GM18502 (cell line): ENCODE results near the gene OSM.

Experiments
- ATAC-seq: cut with Tn5 transposase; IDR thresholded peaks from one replicate; pipeline ENCODE4 v1.9.1; 2021; ENCODE audit warnings: mild to moderate bottlenecking; ENCODE audit not compliant: unreplicated experiment, poor library complexity

The OSM gene

DNA sequence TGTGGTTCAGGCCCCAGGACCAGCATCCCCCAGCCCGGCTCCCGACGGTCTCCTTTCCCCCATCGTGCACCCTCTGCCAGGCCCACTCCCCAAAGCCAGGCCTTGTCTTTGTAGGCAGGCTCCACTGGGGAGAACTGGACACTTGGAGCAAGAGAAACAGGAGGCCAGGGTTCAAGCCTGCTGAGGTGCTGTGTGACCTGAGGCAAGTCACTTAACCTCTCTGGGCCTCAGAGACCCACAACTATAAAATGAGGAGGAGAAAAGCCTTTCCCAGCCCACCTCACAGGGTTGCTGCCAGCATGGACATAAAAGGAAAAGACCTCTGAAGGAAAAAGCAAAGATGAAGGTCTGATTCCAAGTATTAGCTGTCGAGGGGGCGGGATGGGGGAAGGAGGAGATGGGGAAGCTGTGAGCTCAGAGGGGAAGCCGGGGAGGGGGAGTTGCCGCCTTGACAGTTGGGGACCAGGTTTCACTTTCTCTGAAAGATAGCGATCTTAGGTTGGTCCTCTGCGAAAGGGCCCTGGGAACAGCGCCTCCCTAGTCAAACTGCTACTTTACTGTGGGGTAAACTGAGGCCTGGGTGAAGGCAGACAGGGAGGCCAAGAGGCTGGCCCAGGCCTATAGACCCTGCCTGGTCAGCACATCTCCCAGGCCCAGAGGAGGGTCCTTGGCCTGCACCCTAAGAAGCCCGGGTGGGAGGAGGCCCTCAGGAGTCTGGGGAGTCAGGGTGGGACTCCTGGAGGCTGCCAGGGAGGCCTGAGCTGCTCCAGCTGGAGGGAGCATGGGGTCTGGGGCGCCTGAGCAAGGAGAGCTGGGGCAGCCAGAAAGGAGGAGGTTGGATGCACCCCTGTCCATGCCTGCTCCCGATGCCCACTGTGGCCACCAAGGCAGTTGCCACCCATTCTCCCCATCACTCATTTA, 991 bp upstream of the OSM start:
- no peak for ATAC-seq

DNA sequence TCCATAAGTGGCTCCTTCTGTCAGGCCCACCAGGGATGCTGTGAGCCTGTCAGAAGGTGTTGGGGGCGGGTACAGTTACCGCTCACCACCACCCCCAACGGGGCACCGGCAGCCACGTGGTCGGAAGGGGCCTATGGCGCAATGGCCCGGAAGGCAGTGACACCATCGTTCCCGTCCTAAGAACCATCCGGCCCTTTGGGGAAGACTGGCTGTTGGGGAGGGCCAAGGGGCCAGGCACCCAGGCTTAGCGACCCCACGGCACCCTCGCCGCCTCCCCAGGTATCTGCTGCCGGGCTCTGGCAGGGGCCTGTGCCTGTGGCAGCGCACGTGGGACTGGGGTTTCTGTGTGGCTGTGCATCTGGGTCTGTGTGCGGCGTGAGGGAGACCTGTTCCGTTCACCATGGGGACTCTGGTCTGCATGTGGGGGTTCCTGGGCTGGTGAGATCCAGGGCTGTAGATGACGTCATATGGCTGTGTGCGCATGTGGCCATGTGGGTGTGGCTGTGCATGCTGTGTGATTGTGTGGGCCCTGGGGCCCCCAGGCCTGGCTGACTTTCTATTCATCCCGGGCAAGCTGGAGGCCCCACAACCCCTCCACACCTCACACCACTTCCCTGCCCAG, 717 bp downstream of the OSM start:
- ATAC-seq, result peak; percentile 69

DNA sequence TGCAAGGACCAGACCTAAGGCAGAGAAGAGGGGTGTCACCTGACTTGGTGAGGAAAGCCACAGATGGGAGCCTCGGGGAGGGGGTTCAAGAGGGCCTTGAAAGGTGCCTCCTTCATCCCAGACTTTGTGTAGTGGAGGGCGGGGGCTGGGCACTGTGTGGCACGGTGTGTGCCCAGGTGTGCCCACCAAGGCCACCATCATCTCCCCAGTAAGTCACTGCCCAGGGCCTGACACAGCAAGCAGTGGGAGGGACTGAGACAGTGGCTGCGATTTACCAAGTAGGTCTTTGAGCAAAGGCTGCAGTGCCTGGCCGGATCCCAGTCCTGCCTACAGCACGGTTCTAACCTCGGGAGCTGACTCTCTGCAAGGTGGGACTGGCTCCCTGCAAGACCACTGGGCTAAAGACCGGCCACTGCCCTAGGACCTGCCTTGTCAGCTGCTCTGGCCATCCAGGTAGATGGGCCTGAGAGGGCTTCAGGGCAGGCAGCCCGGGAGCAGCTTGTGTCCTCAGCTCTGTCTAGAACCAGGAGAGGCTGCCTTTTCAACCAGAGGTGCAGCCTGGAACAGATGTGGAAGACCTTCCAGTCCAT, 1.4 kb downstream of the OSM start:
- no peak for ATAC-seq

DNA sequence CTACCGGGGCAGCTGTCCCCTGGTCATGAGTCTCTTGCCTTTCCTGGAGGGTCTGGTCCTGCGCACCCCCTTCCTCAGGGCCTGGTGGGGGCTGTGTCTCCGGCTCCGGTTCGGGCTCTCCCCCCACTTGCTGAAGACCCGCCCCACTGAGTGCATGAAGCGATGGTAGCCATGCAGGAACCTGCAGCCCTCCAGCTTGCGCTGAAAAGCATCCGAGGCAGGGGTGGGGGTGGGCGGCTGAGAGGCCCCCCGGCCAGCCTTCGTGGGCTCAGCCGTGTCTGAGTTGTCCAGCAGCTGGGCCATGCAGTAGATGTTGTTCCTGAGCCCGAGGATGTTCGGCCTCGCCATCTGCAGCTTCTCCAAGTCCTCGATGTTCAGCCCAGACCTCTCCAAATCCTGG, 2.8 kb downstream of the OSM start:
- ATAC-seq, result no peak

- ATAC-seq, result no peak
Observed at GRCh38 chr22:30262917-30263741, 3.5 kb downstream of the OSM start.

- no peak for ATAC-seq
Observed at GRCh38 chr22:30262112-30262511, 4.5 kb downstream of the OSM start.

- ATAC-seq, result no peak
Observed at GRCh38 chr22:30261134-30261533, 5.5 kb downstream of the OSM start.

- no peak for ATAC-seq
Observed at GRCh38 chr22:30260682-30261081, 6.0 kb downstream of the OSM start.

DNA sequence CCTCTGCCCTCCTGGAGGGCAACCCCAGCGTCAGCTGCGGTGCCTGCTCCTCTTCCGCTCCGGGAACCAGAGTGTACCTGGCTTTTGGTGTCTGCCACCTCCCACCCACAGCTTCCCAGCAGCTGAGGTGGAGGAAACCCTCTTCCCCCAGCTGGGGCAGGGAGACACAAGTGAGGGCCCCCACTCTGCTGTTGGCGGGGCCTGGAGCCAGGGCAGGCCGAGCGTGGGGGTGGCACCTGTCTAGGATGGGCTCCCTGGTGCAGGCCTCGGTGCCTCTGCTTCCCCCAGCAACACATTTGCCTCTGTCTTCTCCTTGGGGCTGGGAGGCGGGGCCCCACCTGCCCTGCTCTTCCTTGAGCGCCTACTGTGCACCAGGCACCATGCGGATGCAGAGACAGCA, 6.4 kb downstream of the OSM start:
- no peak for ATAC-seq

DNA sequence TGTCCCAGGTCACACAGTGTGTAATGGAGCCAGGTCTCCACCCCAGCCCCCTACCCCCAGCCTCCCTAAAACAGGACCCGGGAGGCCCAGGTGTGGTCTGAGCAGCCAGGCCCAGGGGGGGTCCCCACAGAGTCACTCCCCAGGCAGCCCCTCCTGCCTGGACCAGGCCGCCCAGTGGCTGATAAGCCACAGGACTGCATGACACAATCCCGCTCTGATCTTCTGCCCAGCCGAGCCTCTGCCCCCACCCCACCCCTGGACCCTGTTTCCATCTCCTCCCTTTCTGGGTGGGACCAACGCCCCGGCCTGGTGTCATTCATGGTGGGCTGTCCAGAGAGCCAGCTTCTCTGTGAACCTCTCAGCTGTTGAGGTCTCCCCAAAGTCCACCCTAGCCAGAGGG, 12.3 kb downstream of the OSM start:
- no peak for ATAC-seq

GRCh38 chr22:30253205-30253852, 13.3 kb downstream of the OSM start:
- no peak for ATAC-seq

GRCh38 chr22:30252411-30253204, 14.0 kb downstream of the OSM start:
- ATAC-seq, result no peak

DNA sequence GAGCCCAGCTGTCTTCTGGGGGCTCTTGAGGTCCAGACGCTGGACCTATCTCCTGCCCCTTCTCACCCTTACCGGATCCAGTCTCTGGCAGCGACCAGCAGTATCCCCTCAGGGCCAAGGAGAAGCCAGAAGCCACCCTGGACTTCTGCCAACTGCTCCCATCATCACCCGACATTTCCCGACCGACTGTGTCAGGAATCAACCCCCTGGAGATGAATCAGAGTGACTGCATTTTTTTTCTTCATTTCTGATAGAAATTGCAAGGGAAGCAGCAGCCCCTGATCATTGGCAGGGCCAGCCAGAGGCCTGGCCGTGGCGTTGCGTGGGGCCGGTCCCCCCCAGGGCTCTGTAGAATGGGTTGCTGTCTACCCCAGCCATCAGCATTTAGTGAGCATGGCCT, 14.9 kb downstream of the OSM start:
- ATAC-seq, result no peak

- no peak for ATAC-seq
Observed at GRCh38 chr22:30250661-30251267, 15.9 kb downstream of the OSM start.

- no peak for ATAC-seq
Observed at GRCh38 chr22:30250039-30250565, 16.5 kb downstream of the OSM start.

DNA sequence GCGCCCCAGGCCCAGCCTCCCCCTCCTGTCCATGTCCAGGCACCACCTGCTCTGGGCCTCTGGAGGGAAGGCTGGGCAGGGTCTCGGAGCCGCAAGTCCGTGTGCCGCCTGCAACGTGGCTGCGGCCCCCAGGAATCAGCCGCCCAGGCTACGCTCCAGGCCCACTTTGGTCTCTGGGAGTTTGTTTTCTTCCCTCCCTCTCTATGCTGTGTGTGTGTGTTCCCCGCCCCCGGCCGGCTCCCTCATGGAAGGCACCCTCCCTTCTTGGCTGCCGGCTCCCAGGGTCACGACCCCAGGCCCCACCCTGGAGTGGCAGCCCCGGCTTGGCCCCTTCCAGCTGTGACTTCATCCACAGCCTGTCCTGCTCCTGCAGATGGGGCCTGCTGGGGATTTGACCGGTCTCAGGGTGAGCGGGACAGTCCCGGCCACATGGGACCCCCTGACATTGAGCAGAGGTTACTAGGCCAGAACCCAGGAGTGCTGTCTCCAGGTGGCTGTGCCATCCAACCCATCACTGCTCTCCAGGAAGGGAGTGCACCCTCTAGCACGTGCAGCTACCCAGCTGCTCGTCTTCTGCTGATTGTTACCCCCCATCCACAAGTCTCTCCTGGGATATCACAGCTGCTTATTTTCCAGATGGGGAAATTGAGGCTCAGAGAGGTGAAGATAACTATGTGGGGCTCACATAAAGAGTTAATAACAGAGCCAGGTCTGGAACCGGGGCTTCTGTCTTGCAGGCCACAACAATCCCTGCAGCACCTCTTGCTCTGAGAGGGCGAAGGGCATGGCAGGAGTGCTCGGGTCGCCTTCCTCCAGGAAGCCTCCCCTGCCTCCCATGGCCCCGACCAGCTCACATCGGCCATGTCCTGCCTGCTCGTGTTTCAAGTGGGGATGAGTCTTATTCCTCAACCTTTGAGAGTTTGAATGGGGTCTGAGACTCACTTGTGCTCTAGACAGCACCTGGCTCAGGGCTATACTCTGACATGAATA, 17.3 kb downstream of the OSM start:
- no peak for ATAC-seq

- no peak for ATAC-seq
Observed at GRCh38 chr22:30248484-30248883, 18.2 kb downstream of the OSM start.

DNA sequence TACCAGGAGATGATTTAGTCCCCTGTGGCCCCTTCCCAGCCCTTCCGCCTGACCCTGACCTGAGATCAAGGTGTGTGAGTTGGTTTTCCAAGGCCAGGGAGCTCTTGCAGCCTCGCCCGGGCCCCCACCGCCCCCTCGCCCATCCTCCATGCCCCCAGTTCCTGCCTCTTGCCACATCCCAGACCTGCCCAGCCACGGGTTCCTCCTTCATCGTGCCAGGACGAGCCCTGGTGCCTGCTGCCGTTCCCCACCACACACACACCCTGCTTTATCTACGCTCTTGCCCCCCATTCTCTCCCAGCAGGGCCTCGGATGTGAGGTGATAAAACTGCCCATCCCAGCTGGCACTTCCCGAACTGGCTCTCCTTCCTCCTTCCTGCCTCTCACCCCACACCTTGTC, 18.7 kb downstream of the OSM start:
- no peak for ATAC-seq
